Neuronal stem cell (in vitro differentiated cells): ENCODE data around the gene ADSS1. TPM values are rescaled to one million over a fixed set of nuclear protein-coding genes. Genes with fewer than 3 reads are reported as not detected.

Experiments
- DNase-seq: peaks from one replicate; pipeline ENCODE4 v3.0.0-alpha.2; 2013; ENCODE audit warnings: low spot score
- H2AFZ ChIP-seq: one replicate; pipeline ENCODE4 v1.6.1; 2013; ENCODE audit warnings: mild to moderate bottlenecking, low read length, inconsistent platforms
- H2AK5ac ChIP-seq: 2 replicates; pipeline ENCODE4 v1.6.1; 2013; ENCODE audit warnings: low read depth, mild to moderate bottlenecking, inconsistent platforms, low read length, moderate library complexity, mixed read lengths
- H2BK120ac ChIP-seq: 2 replicates; pipeline ENCODE4 v1.6.1; 2013; ENCODE audit warnings: low read depth, mild to moderate bottlenecking, inconsistent platforms, low read length, moderate library complexity, mixed read lengths
- H2BK12ac ChIP-seq: one replicate; pipeline ENCODE4 v1.6.1; 2013; ENCODE audit warnings: low read length, inconsistent platforms
- H2BK15ac ChIP-seq: 2 replicates; pipeline ENCODE4 v1.6.1; 2013; ENCODE audit warnings: mild to moderate bottlenecking, low read length, inconsistent platforms, mixed read lengths
- H2BK5ac ChIP-seq: one replicate; pipeline ENCODE4 v1.6.1; 2013; ENCODE audit warnings: inconsistent platforms, mild to moderate bottlenecking, low read length, moderate library complexity
- H3K14ac ChIP-seq: one replicate; pipeline ENCODE4 v1.6.1; 2013; ENCODE audit warnings: low read length, inconsistent platforms
- H3K18ac ChIP-seq: 2 replicates; pipeline ENCODE4 v1.6.1; 2013; ENCODE audit warnings: low read length, inconsistent platforms
- H3K23ac ChIP-seq: 2 replicates; pipeline ENCODE4 v1.6.1; 2013; ENCODE audit warnings: low read depth, mild to moderate bottlenecking, mixed read lengths, low read length, inconsistent platforms; ENCODE audit not compliant: poor library complexity
- H3K27ac ChIP-seq: replicated peaks from 3 replicates; pipeline ENCODE4 v1.5.1; 2013; ENCODE audit warnings: low read length, inconsistent platforms
- H3K27me3 ChIP-seq, 3 experiments: 2 replicates each; pipeline ENCODE4 v1.6.1; 2013; ENCODE audit warnings: low read length in 3 of 3, mild to moderate bottlenecking in 2 of 3, inconsistent platforms in 1 of 3, low read depth in 1 of 3, mixed read lengths in 1 of 3, moderate library complexity in 1 of 3; ENCODE audit not compliant: control insufficient read depth in 3 of 3, insufficient read depth in 3 of 3
- H3K36me3 ChIP-seq, 2 donors: replicated peaks in 1 of 2; 2 replicates each; pipeline ENCODE4 v1.6.1; 2013; ENCODE audit warnings: low read length in 2 of 2; ENCODE audit not compliant: control insufficient read depth in 2 of 2, insufficient read depth in 2 of 2
- H3K4ac ChIP-seq: 2 replicates; pipeline ENCODE4 v1.6.1; 2013; ENCODE audit warnings: inconsistent platforms, mild to moderate bottlenecking, low read length, moderate library complexity
- H3K4me1 ChIP-seq, 2 donors: 1 replicate in 1 of 2; 2 replicates in 1 of 2; pipeline ENCODE4 v1.6.1; 2013; ENCODE audit warnings: low read length in 2 of 2, low read depth in 1 of 2; ENCODE audit not compliant: control insufficient read depth in 2 of 2, insufficient read depth in 1 of 2
- H3K4me2 ChIP-seq: one replicate; pipeline ENCODE4 v1.6.1; 2013; ENCODE audit warnings: mild to moderate bottlenecking, low read length, inconsistent platforms; ENCODE audit not compliant: insufficient read depth, poor library complexity, severe bottlenecking
- H3K4me3 ChIP-seq, 2 donors: 2 replicates each; pipeline ENCODE4 v1.5.1; 2013; ENCODE audit warnings: low read length in 2 of 2, mild to moderate bottlenecking in 2 of 2, inconsistent platforms in 1 of 2, moderate library complexity in 1 of 2
- H3K79me1 ChIP-seq: one replicate; pipeline ENCODE4 v1.6.1; 2013; ENCODE audit warnings: low read depth, mild to moderate bottlenecking, inconsistent platforms, low read length, moderate library complexity
- H3K9ac ChIP-seq: one replicate; pipeline ENCODE4 v1.6.1; 2013; ENCODE audit warnings: mild to moderate bottlenecking, low read depth, low read length, inconsistent platforms; ENCODE audit not compliant: poor library complexity
- H3K9me3 ChIP-seq, 2 donors: replicated peaks in 1 of 2; 2 replicates each; pipeline versions ENCODE3 to v1.6.1; 2013; ENCODE audit warnings: low read length in 2 of 2, mild to moderate bottlenecking in 2 of 2, inconsistent platforms in 1 of 2, low read depth in 1 of 2, mixed read lengths in 1 of 2, moderate library complexity in 1 of 2; ENCODE audit not compliant: control insufficient read depth in 2 of 2, insufficient read depth in 1 of 2
- H4K8ac ChIP-seq: one replicate; pipeline ENCODE4 v1.6.1; 2013; ENCODE audit warnings: low read depth, mild to moderate bottlenecking, inconsistent platforms, low read length, moderate library complexity
- H4K91ac ChIP-seq: one replicate; pipeline ENCODE4 v1.6.1; 2013; ENCODE audit warnings: low read length, low read depth, mild to moderate bottlenecking, inconsistent platforms; ENCODE audit not compliant: poor library complexity
- WGBS, 2 donors: extraction: QIAGEN DNeasy Blood & Tissue Kit; methylation state at CpG; one replicate each; pipeline ENCODE4 v1.1.7; 2013; ENCODE audit warnings: missing lambda C conversion rate in 2 of 2, mixed read lengths in 1 of 2; ENCODE audit not compliant: insufficient read length in 2 of 2, insufficient replicate concordance in 1 of 2; ENCODE audit errors: extremely low coverage in 2 of 2; 5-methylcytosine and 5-hydroxymethylcytosine counted together
- polyA plus RNA-seq, 2 experiments: library from polyadenylated mRNA; stranded (reverse); fragments of 200-250 nt; gene quantifications; one replicate each; pipeline ENCODE4 v1.2.3, GENCODE V29; 2013

ADSS1 gene
- 23.8 TPM for polyA plus RNA-seq (2013, experiment 1 of 2)
- 21.4 TPM for polyA plus RNA-seq (2013, experiment 2 of 2)

- peak within 1 kb of the TSS; percentile 57 to 92 for H3K4me3 ChIP-seq
- peak within 1 kb of the TSS; percentile 95 for H2BK5ac ChIP-seq
- peak within 1 kb of the TSS; percentile 100 for H2AK5ac ChIP-seq
- no peak within 1 kb of the TSS for H4K91ac ChIP-seq
- H2BK12ac ChIP-seq, result peak within 1 kb of the TSS; percentile 41
- peaks cover 16 to 17% of the 10 kb centered on the region in 2 donors for H3K4me1 ChIP-seq
- peaks cover 12% of the 10 kb centered on the region for H3K79me1 ChIP-seq
- H2BK120ac ChIP-seq, result peak within 1 kb of the TSS; percentile 28
- peak within 1 kb of the TSS; percentile 95 for H3K9ac ChIP-seq
- WGBS, 2 donors, result no CpG with 5 or more reads among the region's 82 CpGs
- H4K8ac ChIP-seq, result peak within 1 kb of the TSS; percentile 92
- no peaks in the 10 kb centered on the region for H3K9me3 ChIP-seq
- H2AFZ ChIP-seq, result peak within 1 kb of the TSS; percentile 88
- peak within 1 kb of the TSS; percentile 93 for H3K23ac ChIP-seq
- H3K18ac ChIP-seq, result peak within 1 kb of the TSS; percentile 99
- H3K4ac ChIP-seq, result peak within 1 kb of the TSS; percentile 10
- DNase-seq, result peak; percentile 65
- peak within 1 kb of the TSS; percentile 89 for H3K4me2 ChIP-seq
- peaks cover 2 to 12% of the 10 kb centered on the region in 2 donors for H3K36me3 ChIP-seq
- H3K27ac ChIP-seq, result no peak within 1 kb of the TSS
- peak within 1 kb of the TSS; percentile 99 for H3K14ac ChIP-seq
- peak within 1 kb of the TSS; percentile 94 for H2BK15ac ChIP-seq
- no peaks in the 10 kb centered on the region for H3K27me3 ChIP-seq
These were observed at the start of gene ADSS1 for GRCh38 chr14:104723651-104724406. TSS of gene ADSS1 (plus strand) at chr14:104724229. CDS start at chr14:104724271, 42 bp downstream.

GRCh38 chr14:104675447-104675846 lies 48.6 kb upstream of the ADSS1 start:
- H3K18ac ChIP-seq, result no peak overlapping the region
- H3K36me3 ChIP-seq, result no peaks in the 10 kb centered on the region
- no peak overlapping the region for H3K4me3 ChIP-seq
- no peak overlapping the region for H4K8ac ChIP-seq
- no peak overlapping the region for H3K27ac ChIP-seq
- H3K79me1 ChIP-seq, result peaks cover 2% of the 10 kb centered on the region
- no peak overlapping the region for H2BK5ac ChIP-seq
- H3K4me1 ChIP-seq, result peaks cover 27 to 36% of the 10 kb centered on the region in 2 donors
- H2AFZ ChIP-seq, result no peak overlapping the region
- H2BK12ac ChIP-seq, result no peak overlapping the region
- no peak overlapping the region for H3K14ac ChIP-seq
- peaks cover 0 to 3% of the 10 kb centered on the region in 2 donors for H3K9me3 ChIP-seq
- H2BK15ac ChIP-seq, result no peak overlapping the region
- H2BK120ac ChIP-seq, result no peak overlapping the region
- no peak overlapping the region for H3K4me2 ChIP-seq
- peak overlapping the region; percentile 4 for H2AK5ac ChIP-seq
- no peak overlapping the region for H3K9ac ChIP-seq
- no peaks in the 10 kb centered on the region for H3K27me3 ChIP-seq
- no peak overlapping the region for H3K4ac ChIP-seq
- WGBS, 2 donors, result 100% methylated on average over 1 to 2 of the region's 2 CpGs
- no peak overlapping the region for H3K23ac ChIP-seq
- no peak for DNase-seq
- no peak overlapping the region for H4K91ac ChIP-seq

GRCh38 chr14:104676130-104676693 lies 47.8 kb upstream of the ADSS1 start:
- peak overlapping the region; percentile 26 for H2BK15ac ChIP-seq
- H3K14ac ChIP-seq, result peak overlapping the region; percentile 1
- peak overlapping the region; percentile 99 for H2BK5ac ChIP-seq
- H3K4ac ChIP-seq, result no peak overlapping the region
- H2BK120ac ChIP-seq, result peak overlapping the region; percentile 97
- no peak overlapping the region for H3K27ac ChIP-seq
- peak overlapping the region; percentile 66 for H3K4me2 ChIP-seq
- H3K79me1 ChIP-seq, result peaks cover 2% of the 10 kb centered on the region
- no peaks in the 10 kb centered on the region for H3K36me3 ChIP-seq
- no peaks in the 10 kb centered on the region for H3K9me3 ChIP-seq
- H2AFZ ChIP-seq, result peak overlapping the region; percentile 91
- WGBS, 2 donors, result no CpG with 5 or more reads among the region's 7 CpGs
- peak overlapping the region; percentile 99 for H3K18ac ChIP-seq
- H3K4me1 ChIP-seq, result peaks cover 32 to 43% of the 10 kb centered on the region in 2 donors
- H2AK5ac ChIP-seq, result peak overlapping the region; percentile 49
- DNase-seq, result no peak
- H3K23ac ChIP-seq, result peak overlapping the region; percentile 23
- H4K91ac ChIP-seq, result no peak overlapping the region
- no peak overlapping the region for H3K4me3 ChIP-seq
- no peaks in the 10 kb centered on the region for H3K27me3 ChIP-seq
- no peak overlapping the region for H3K9ac ChIP-seq
- peak overlapping the region; percentile 8 for H2BK12ac ChIP-seq
- H4K8ac ChIP-seq, result no peak overlapping the region
